ENCODE measurements around the gene HSD17B1.

The HSD17B1 gene

GRCh38 chr17:42577140-42577531 is 24.4 kb downstream of the HSD17B1 start:
- H3K9me2 ChIP-seq (ENCODE audit: low read depth, low read length): no peaks in the 10 kb centered on the region
- H3K4me2 ChIP-seq (ENCODE audit: low read length): peak overlapping the region; percentile 69
- H3K79me2 ChIP-seq (ENCODE audit: insufficient read depth, low read length): no peaks in the 10 kb centered on the region
- H2AFZ ChIP-seq (ENCODE audit: low read length): no peak overlapping the region
- no peaks in the 10 kb centered on the region for H3K9me3 ChIP-seq (ENCODE audit: low read length)
- H3K9ac ChIP-seq (ENCODE audit: low read length): peak overlapping the region; percentile 77
- TF ChIP-seq EZH2 (IDR thresholded peaks at IDR 0.05; ENCODE audit: borderline replicate concordance, low read length) (no peak), CTCF (IDR thresholded peaks at IDR 0.05; ENCODE audit: low read length) (no peak)
- peaks cover 38% of the 10 kb centered on the region for H3K4me1 ChIP-seq (ENCODE audit: insufficient read depth, low read length, severe bottlenecking)
- no peaks in the 10 kb centered on the region for H4K20me1 ChIP-seq (ENCODE audit: insufficient read depth, low read length)
- H3F3A ChIP-seq (ENCODE audit: insufficient read depth, low read length): 0 out of 2 replicates have a peak, but pooled peaks cover 5% of the 10 kb centered on the region
- peak overlapping the region; percentile 93 for H3K27ac ChIP-seq (ENCODE audit: low read depth, low read length, poor library complexity, severe bottlenecking)
- no peaks in the 10 kb centered on the region for H3K27me3 ChIP-seq (ENCODE audit: insufficient read depth, low read length)
- peak overlapping the region; percentile 76 for H3K4me3 ChIP-seq (ENCODE audit: low read depth, low read length, poor library complexity, severe bottlenecking)
- H3K36me3 ChIP-seq (ENCODE audit: insufficient read depth, low read length): peaks cover 58% of the 10 kb centered on the region

- peak; percentile 44 for TF ChIP-seq CTCF (IDR thresholded peaks at IDR 0.05; ENCODE audit: low read length)
- no peak for TF ChIP-seq EZH2 (IDR thresholded peaks at IDR 0.05; ENCODE audit: borderline replicate concordance, low read length)
- Histone ChIP-seq H3K4me3 (ENCODE audit: low read depth, low read length, poor library complexity, severe bottlenecking) (peak within 1 kb of the TSS; percentile 76), H3K27ac (ENCODE audit: low read depth, low read length, poor library complexity, severe bottlenecking) (peak within 1 kb of the TSS; percentile 93), H3K36me3 (ENCODE audit: insufficient read depth, low read length) (peaks cover 58% of the 10 kb centered on the region), H3K9me2 (ENCODE audit: low read depth, low read length) (no peaks in the 10 kb centered on the region), H3K4me1 (ENCODE audit: insufficient read depth, low read length, severe bottlenecking) (peaks cover 38% of the 10 kb centered on the region), H2AFZ (ENCODE audit: low read length) (no peak within 1 kb of the TSS), H3K9me3 (ENCODE audit: low read length) (no peaks in the 10 kb centered on the region), H3K9ac (ENCODE audit: low read length) (peak within 1 kb of the TSS; percentile 77), H3F3A (ENCODE audit: insufficient read depth, low read length) (0 out of 2 replicates have a peak, but pooled peaks cover 5% of the 10 kb centered on the region), H3K27me3 (ENCODE audit: insufficient read depth, low read length) (no peaks in the 10 kb centered on the region), H4K20me1 (ENCODE audit: insufficient read depth, low read length) (no peaks in the 10 kb centered on the region), H3K4me2 (ENCODE audit: low read length) (peak within 1 kb of the TSS; percentile 69), H3K79me2 (ENCODE audit: insufficient read depth, low read length) (no peaks in the 10 kb centered on the region)
These were observed 25.0 kb downstream of the HSD17B1 start, which contains the start of gene PSMC3IP for GRCh38 chr17:42577532-42578281. PSMC3IP (minus strand) TSS chr17:42577729; CDS start chr17:42577686, 43 bp downstream.

GRCh38 chr17:42578282-42578869 is 25.7 kb downstream of the HSD17B1 start:
- no peaks in the 10 kb centered on the region for H4K20me1 ChIP-seq (ENCODE audit: insufficient read depth, low read length)
- no peaks in the 10 kb centered on the region for H3K79me2 ChIP-seq (ENCODE audit: insufficient read depth, low read length)
- H2AFZ ChIP-seq (ENCODE audit: low read length): no peak overlapping the region
- no peaks in the 10 kb centered on the region for H3K9me2 ChIP-seq (ENCODE audit: low read depth, low read length)
- peak overlapping the region; percentile 76 for H3K4me3 ChIP-seq (ENCODE audit: low read depth, low read length, poor library complexity, severe bottlenecking)
- H3K4me2 ChIP-seq (ENCODE audit: low read length): peak overlapping the region; percentile 69
- H3K4me1 ChIP-seq (ENCODE audit: insufficient read depth, low read length, severe bottlenecking): peaks cover 38% of the 10 kb centered on the region
- no peaks in the 10 kb centered on the region for H3K27me3 ChIP-seq (ENCODE audit: insufficient read depth, low read length)
- peak overlapping the region; percentile 93 for H3K27ac ChIP-seq (ENCODE audit: low read depth, low read length, poor library complexity, severe bottlenecking)
- H3K36me3 ChIP-seq (ENCODE audit: insufficient read depth, low read length): peaks cover 58% of the 10 kb centered on the region
- no peak for TF ChIP-seq EZH2 (IDR thresholded peaks at IDR 0.05; ENCODE audit: borderline replicate concordance, low read length)
- peak; percentile 88 for TF ChIP-seq CTCF (IDR thresholded peaks at IDR 0.05; ENCODE audit: low read length)
- H3F3A ChIP-seq (ENCODE audit: insufficient read depth, low read length): 0 out of 2 replicates have a peak, but pooled peaks cover 5% of the 10 kb centered on the region
- no peaks in the 10 kb centered on the region for H3K9me3 ChIP-seq (ENCODE audit: low read length)
- peak overlapping the region; percentile 77 for H3K9ac ChIP-seq (ENCODE audit: low read length)
